SU-DHL-6 (cell line): Measurements from ENCODE around the gene RNGTT.

Experiments used
- H2AFZ ChIP-seq: fragments of 200-600 bp; sonication (generic); 2 replicates; pipeline ENCODE4 v1.6.1; 2014; ENCODE audit warnings: low read depth, mild to moderate bottlenecking, moderate library complexity, mixed read lengths, antibody characterized with exemption, low read length; ENCODE audit not compliant: severe bottlenecking
- H3F3A ChIP-seq: fragments of 200-600 bp; shearing (Covaris generic); 2 replicates; pipeline ENCODE4 v1.6.0; 2016; ENCODE audit warnings: antibody characterized with exemption, mild to moderate bottlenecking; ENCODE audit not compliant: insufficient read depth
- H3K27ac ChIP-seq: fragments of 200-600 bp; sonication (generic); 2 replicates; pipeline ENCODE4 v1.5.1; 2016; ENCODE audit warnings: low read depth, mild to moderate bottlenecking, low read length, moderate library complexity, mixed read lengths
- H3K27me3 ChIP-seq: fragments of 200-600 bp; sonication (generic), shearing (Covaris generic); 2 replicates; pipeline ENCODE4 v1.6.0; 2014; ENCODE audit warnings: mild to moderate bottlenecking, low read length
- H3K36me3 ChIP-seq: fragments of 200-600 bp; sonication (generic); 2 replicates; pipeline ENCODE4 v1.6.1; 2014; ENCODE audit warnings: mild to moderate bottlenecking, low read length, mixed read lengths
- H3K4me2 ChIP-seq: fragments of 300-600, 200-600 bp; shearing (Covaris generic), sonication (generic); 2 replicates; pipeline ENCODE4 v1.6.0; 2014; ENCODE audit warnings: low read length, low read depth, mild to moderate bottlenecking; ENCODE audit not compliant: poor library complexity, severe bottlenecking
- H3K4me3 ChIP-seq: fragments of 200-600 bp; sonication (generic); 2 replicates; pipeline ENCODE4 v1.5.1; 2014; ENCODE audit warnings: antibody characterized with exemption, low read length, mild to moderate bottlenecking, mixed read lengths; ENCODE audit not compliant: insufficient read depth, poor library complexity, severe bottlenecking
- H3K79me2 ChIP-seq: fragments of 200-600 bp; sonication (generic); 2 replicates; pipeline ENCODE4 v1.6.1; 2014; ENCODE audit warnings: mild to moderate bottlenecking, low read length, moderate library complexity; ENCODE audit not compliant: insufficient read depth
- H3K9ac ChIP-seq: fragments of 200-600 bp; sonication (generic); 2 replicates; pipeline ENCODE4 v1.7.0; 2014; ENCODE audit warnings: mild to moderate bottlenecking, low read length
- H3K9me2 ChIP-seq: fragments of 200-600 bp; sonication (generic); replicated peaks from 2 replicates; pipeline ENCODE4 v1.6.1; 2014; ENCODE audit warnings: low read length; ENCODE audit not compliant: insufficient read depth
- H3K9me3 ChIP-seq: fragments of 200-600 bp; sonication (generic); 2 replicates; pipeline ENCODE4 v1.6.1; 2014; ENCODE audit warnings: low read length, mixed read lengths; ENCODE audit not compliant: insufficient read depth
- H4K20me1 ChIP-seq: fragments of 200-600 bp; sonication (generic); 2 replicates; pipeline ENCODE4 v1.6.1; 2014; ENCODE audit warnings: low read depth, mild to moderate bottlenecking, antibody characterized with exemption, low read length, moderate library complexity, mixed read lengths
- EZH2phosphoT487 ChIP-seq: fragments of 200-600 bp; sonication (generic), shearing (Covaris generic); conservative IDR thresholded peaks from 2 replicates; pipeline ENCODE4 v1.6.1; 2018; ENCODE audit warnings: mild to moderate bottlenecking, antibody characterized with exemption, low read length, moderate library complexity, mixed read lengths
- TF ChIP-seq, protein P1 (sequence below): fragments of 200-600 bp; sonication (generic); IDR thresholded peaks from one replicate; pipeline ENCODE4 v1.5.1; 2017; ENCODE audit warnings: antibody characterized with exemption, mild to moderate bottlenecking, low read length, moderate library complexity; ENCODE audit not compliant: insufficient read depth, poor library complexity, severe bottlenecking

RNGTT gene

DNA sequence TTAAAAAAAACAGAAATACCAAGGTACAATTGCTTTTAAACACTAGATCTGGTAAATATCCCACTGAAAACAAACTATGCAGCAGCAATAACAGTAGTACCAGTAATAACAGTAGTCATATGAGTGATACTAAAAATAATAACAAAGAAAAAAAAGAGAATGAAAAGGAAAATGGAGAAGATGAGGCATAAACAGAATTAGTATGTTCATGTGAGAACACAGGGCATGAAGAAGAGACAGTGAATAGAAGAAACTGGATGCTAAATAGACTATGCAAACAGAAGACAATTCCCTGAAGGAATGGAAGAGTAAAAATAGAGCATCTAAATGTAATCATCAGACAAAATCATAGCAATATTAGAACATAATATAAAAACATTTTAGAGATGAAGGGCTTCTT is 121.1 kb downstream of the RNGTT start:
- Histone ChIP-seq H3K4me2 (no peak overlapping the region), H3K27ac (no peak overlapping the region; the same call in 1 of the 2 replicates), H4K20me1 (no peaks in the 10 kb centered on the region), H3K9me3 (no peaks in the 10 kb centered on the region; the same call in 1 of the 2 replicates), H3F3A (no peaks in the 10 kb centered on the region), H3K27me3 (no peaks in the 10 kb centered on the region), H3K36me3 (peaks cover 15% of the 10 kb centered on the region; the same call in 1 of the 2 replicates), H2AFZ (no peak overlapping the region), H3K9ac (no peak overlapping the region), H3K79me2 (no peaks in the 10 kb centered on the region), H3K9me2 (no peaks in the 10 kb centered on the region), H3K4me3 (no peak overlapping the region)
- no peak for TF ChIP-seq EZH2phosphoT487
- TF ChIP-seq, protein P1, sequence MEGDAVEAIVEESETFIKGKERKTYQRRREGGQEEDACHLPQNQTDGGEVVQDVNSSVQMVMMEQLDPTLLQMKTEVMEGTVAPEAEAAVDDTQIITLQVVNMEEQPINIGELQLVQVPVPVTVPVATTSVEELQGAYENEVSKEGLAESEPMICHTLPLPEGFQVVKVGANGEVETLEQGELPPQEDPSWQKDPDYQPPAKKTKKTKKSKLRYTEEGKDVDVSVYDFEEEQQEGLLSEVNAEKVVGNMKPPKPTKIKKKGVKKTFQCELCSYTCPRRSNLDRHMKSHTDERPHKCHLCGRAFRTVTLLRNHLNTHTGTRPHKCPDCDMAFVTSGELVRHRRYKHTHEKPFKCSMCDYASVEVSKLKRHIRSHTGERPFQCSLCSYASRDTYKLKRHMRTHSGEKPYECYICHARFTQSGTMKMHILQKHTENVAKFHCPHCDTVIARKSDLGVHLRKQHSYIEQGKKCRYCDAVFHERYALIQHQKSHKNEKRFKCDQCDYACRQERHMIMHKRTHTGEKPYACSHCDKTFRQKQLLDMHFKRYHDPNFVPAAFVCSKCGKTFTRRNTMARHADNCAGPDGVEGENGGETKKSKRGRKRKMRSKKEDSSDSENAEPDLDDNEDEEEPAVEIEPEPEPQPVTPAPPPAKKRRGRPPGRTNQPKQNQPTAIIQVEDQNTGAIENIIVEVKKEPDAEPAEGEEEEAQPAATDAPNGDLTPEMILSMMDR: no peak

DNA sequence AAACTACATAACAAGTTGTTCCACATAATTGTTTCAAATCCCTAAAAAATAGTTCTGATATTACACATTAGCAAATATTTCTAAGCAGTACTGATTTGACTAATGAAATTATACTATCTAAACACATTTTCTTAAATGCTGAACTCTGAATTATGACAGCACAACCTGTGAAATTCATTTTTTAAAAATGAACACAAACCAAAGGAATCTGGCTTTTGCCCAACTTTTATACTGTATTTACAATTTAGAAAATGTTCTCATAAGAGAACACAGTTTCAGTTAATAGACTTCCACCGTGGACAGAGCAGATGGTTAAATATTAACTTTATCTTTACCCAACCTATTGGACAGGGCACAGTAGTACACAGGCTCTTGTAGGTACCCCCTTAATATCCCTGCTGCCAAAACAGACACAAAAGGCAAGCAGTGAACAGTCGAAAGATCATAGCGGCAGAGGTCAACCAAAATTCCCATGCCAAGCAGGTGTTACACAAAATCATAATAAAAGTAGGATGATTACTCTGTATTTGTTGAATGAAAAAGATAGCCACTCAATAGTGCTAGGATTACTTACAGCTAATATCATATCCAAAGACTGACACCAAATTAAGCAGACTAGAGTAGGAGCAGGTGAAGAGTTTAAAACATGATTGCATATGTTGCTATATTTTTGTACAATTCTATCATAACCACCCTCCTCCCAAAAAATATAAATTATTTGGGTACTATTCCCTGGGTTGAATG is 122.5 kb downstream of the RNGTT start:
- TF ChIP-seq, protein P1: no peak
- no peak for TF ChIP-seq EZH2phosphoT487
- no peak overlapping the region for H3K9ac ChIP-seq
- H3F3A ChIP-seq: no peaks in the 10 kb centered on the region
- H3K4me3 ChIP-seq: no peak overlapping the region
- peaks cover 27% of the 10 kb centered on the region for H3K36me3 ChIP-seq
- H4K20me1 ChIP-seq: no peaks in the 10 kb centered on the region
- H3K9me3 ChIP-seq: no peaks in the 10 kb centered on the region; the same call in 1 of the 2 replicates
- no peak overlapping the region for H3K4me2 ChIP-seq
- no peaks in the 10 kb centered on the region for H3K79me2 ChIP-seq
- H3K27me3 ChIP-seq: no peaks in the 10 kb centered on the region
- no peak overlapping the region for H3K27ac ChIP-seq
- no peaks in the 10 kb centered on the region for H3K9me2 ChIP-seq
- no peak overlapping the region for H2AFZ ChIP-seq

DNA sequence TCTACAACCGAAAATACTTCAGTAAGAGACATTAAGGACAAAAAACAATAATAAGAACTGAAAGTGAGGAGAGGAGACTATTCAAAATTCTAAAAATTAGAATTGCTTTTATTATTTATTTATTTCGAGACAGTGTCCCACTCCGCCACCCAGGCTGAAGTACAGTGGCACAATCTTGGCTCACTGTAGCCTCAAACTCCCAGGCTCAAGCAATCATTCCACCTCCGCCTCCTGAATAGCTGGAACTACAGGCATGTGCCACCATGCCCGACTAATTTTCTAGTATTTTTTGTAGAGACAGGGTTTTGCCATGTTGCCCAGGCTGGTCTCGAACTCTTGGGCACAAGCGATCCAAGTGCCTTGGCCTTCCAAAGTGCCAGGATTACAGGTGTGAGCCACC is 123.1 kb downstream of the RNGTT start:
- Histone ChIP-seq H3K4me3 (no peak overlapping the region), H3K36me3 (peaks cover 30% of the 10 kb centered on the region), H3K9ac (no peak overlapping the region), H3K27me3 (no peaks in the 10 kb centered on the region), H3F3A (no peaks in the 10 kb centered on the region), H4K20me1 (no peaks in the 10 kb centered on the region), H3K4me2 (no peak overlapping the region), H3K9me2 (no peaks in the 10 kb centered on the region), H3K27ac (no peak overlapping the region), H3K9me3 (no peaks in the 10 kb centered on the region; the same call in 1 of the 2 replicates), H3K79me2 (no peaks in the 10 kb centered on the region), H2AFZ (no peak overlapping the region)
- TF ChIP-seq EZH2phosphoT487: no peak
- TF ChIP-seq, protein P1: no peak
